CD14-positive monocyte (primary cell): ENCODE measurements around the gene SLC24A3. TPM values are rescaled to one million over a fixed set of nuclear protein-coding genes. Genes with fewer than 3 reads are reported as not detected.

ENCODE experiments used
- DNase-seq, 3 donors: peaks; one replicate each; pipeline ENCODE4 v3.0.0-alpha.2; 2011 to 2022
- H2AFZ ChIP-seq: 2 replicates; pipeline ENCODE4 v1.6.0; 2012; ENCODE audit warnings: mild to moderate bottlenecking, low read depth, low read length, inconsistent platforms; ENCODE audit not compliant: insufficient read depth, poor library complexity, severe bottlenecking
- H3K27ac ChIP-seq, 2 donors: 1 replicate in 1 of 2; 2 replicates in 1 of 2; pipeline ENCODE4 v1.5.1; 2012 to 2013; ENCODE audit warnings: low read length in 2 of 2, control low read depth in 1 of 2, inconsistent platforms in 1 of 2, low read depth in 1 of 2, mild to moderate bottlenecking in 1 of 2
- H3K27me3 ChIP-seq, 2 donors: one replicate each; pipeline versions ENCODE4 v1.6.0 to v1.6.1; 2011 to 2013; ENCODE audit warnings: low read length in 2 of 2; ENCODE audit not compliant: control insufficient read depth in 2 of 2, insufficient read depth in 2 of 2
- H3K36me3 ChIP-seq, 2 donors: replicated peaks in 1 of 2; 1 replicate in 1 of 2; 2 replicates in 1 of 2; pipeline versions ENCODE4 v1.5.1 to v1.6.1; 2012 to 2013; ENCODE audit warnings: low read length in 2 of 2, control low read depth in 1 of 2, inconsistent platforms in 1 of 2, mild to moderate bottlenecking in 1 of 2; ENCODE audit not compliant: insufficient read depth in 2 of 2, control insufficient read depth in 1 of 2
- H3K4me1 ChIP-seq, 2 donors: 1 replicate in 1 of 2; 2 replicates in 1 of 2; pipeline versions ENCODE4 v1.5.1 to v1.6.1; 2012 to 2013; ENCODE audit warnings: low read length in 2 of 2, control low read depth in 1 of 2, inconsistent platforms in 1 of 2, mild to moderate bottlenecking in 1 of 2, moderate library complexity in 1 of 2; ENCODE audit not compliant: insufficient read depth in 2 of 2, control insufficient read depth in 1 of 2
- H3K4me2 ChIP-seq: replicated peaks from 2 replicates; pipeline ENCODE3; 2012; ENCODE audit warnings: low read length, moderate library complexity, mild to moderate bottlenecking; ENCODE audit not compliant: poor library complexity, severe bottlenecking; ENCODE audit errors: extremely low read depth
- H3K4me3 ChIP-seq, 3 experiments: fragments of 200-600 bp in 1 of 3; sonication (generic) in 1 of 3; replicated peaks in 1 of 3; 1 replicate in 2 of 3; 2 replicates in 1 of 3; pipeline ENCODE4 v1.5.1; 2011 to 2013; ENCODE audit warnings: low read length in 3 of 3, mild to moderate bottlenecking in 3 of 3, control low read depth in 2 of 3, low read depth in 2 of 3, inconsistent platforms in 1 of 3, moderate library complexity in 1 of 3
- H3K79me2 ChIP-seq: 2 replicates; pipeline ENCODE4 v1.6.0; 2012; ENCODE audit warnings: mild to moderate bottlenecking, control low read depth, inconsistent platforms, low read length, moderate library complexity; ENCODE audit not compliant: insufficient read depth
- H3K9ac ChIP-seq: 2 replicates; pipeline ENCODE4 v1.6.0; 2017; ENCODE audit warnings: low read length, mild to moderate bottlenecking; ENCODE audit not compliant: insufficient read depth, poor library complexity, severe bottlenecking
- H3K9me3 ChIP-seq, 2 donors: replicated peaks in 1 of 2; 1 replicate in 1 of 2; 2 replicates in 1 of 2; pipeline versions ENCODE4 v1.5.1 to v1.6.1; 2012 to 2013; ENCODE audit warnings: low read length in 2 of 2, control low read depth in 1 of 2; ENCODE audit not compliant: control insufficient read depth in 1 of 2, insufficient read depth in 1 of 2
- H4K20me1 ChIP-seq: 2 replicates; pipeline ENCODE4 v1.6.0; 2012; ENCODE audit warnings: mild to moderate bottlenecking, low read length, control low read depth, moderate library complexity; ENCODE audit not compliant: insufficient read depth
- H3K27ac Mint-ChIP-seq, 7 donors: one replicate each; pipeline ENCODE4 v1.8.0; 2020; ENCODE audit warnings: mild to moderate bottlenecking in 7 of 7, mixed read lengths in 7 of 7, moderate library complexity in 6 of 7, inconsistent platforms in 2 of 7
- H3K27me3 Mint-ChIP-seq, 3 donors: one replicate each; pipeline ENCODE4 v1.8.0; 2021 to 2022; ENCODE audit warnings: low read depth in 3 of 3, mild to moderate bottlenecking in 3 of 3, mixed read lengths in 3 of 3, moderate library complexity in 3 of 3, inconsistent platforms in 1 of 3
- H3K36me3 Mint-ChIP-seq, 2 donors: one replicate each; pipeline ENCODE4 v1.8.0; 2020; ENCODE audit warnings: mixed read lengths in 2 of 2, inconsistent platforms in 1 of 2, mild to moderate bottlenecking in 1 of 2
- H3K4me1 Mint-ChIP-seq: one replicate; pipeline ENCODE4 v1.8.0; 2020; ENCODE audit warnings: mild to moderate bottlenecking, mixed read lengths
- H3K4me3 Mint-ChIP-seq, 2 donors: one replicate each; pipeline ENCODE4 v1.8.0; 2020; ENCODE audit warnings: mild to moderate bottlenecking in 2 of 2, mixed read lengths in 2 of 2, moderate library complexity in 1 of 2
- H3K9me3 Mint-ChIP-seq, 7 donors: one replicate each; pipeline ENCODE4 v1.8.0; 2020 to 2022; ENCODE audit warnings: mixed read lengths in 7 of 7, mild to moderate bottlenecking in 6 of 7, moderate library complexity in 6 of 7, inconsistent platforms in 2 of 7
- whole genome bisulfite sequencing: methylation state at CpG from one replicate; pipeline ENCODE4 v1.1.5; 2013; ENCODE audit warnings: missing lambda C conversion rate; ENCODE audit not compliant: insufficient coverage; 5-methylcytosine and 5-hydroxymethylcytosine counted together
- intact Hi-C, 2 donors: fragments of 100-400 bp; cut with micrococcal nuclease; formaldehyde crosslinking; loops; one replicate each; pipeline versions ENCODE4 v1.15.0 to v1.15.1; 2023
- polyA plus RNA-seq, 3 donors: library from polyadenylated mRNA; depleted of rRNA in 1 of 3; unstranded in 2 of 3; stranded (reverse) in 1 of 3; fragments of 300-500 nt in 2 of 3; fragments of >200 nt in 1 of 3; fragmentation: Illumina TruSeq in 2 of 3; gene quantifications; 1 replicate in 2 of 3; 2 replicates in 1 of 3; pipeline ENCODE4 v1.2.3, GENCODE V29; 2012 to 2021
- TF ChIP-seq, protein P1 (sequence below): fragments of 200-600 bp; IDR thresholded peaks from one replicate; pipeline ENCODE4 v1.8.0; 2022; ENCODE audit warnings: antibody characterized with exemption, mild to moderate bottlenecking

Gene SLC24A3
- polyA plus RNA-seq, 3 donors, result 0.04 to 0.08 TPM; not detected in 1

GRCh38 chr20:19241440-19241839 lies 29.0 kb downstream of the SLC24A3 start:
- Histone ChIP-seq H3K79me2 (no peaks in the 10 kb centered on the region), H3K27me3 (no peaks in the 10 kb centered on the region), H3K9ac (no peak overlapping the region), H4K20me1 (no peaks in the 10 kb centered on the region), H2AFZ (no peak overlapping the region), H3K9me3 (no peaks in the 10 kb centered on the region), H3K4me2 (no peak overlapping the region), H3K4me1 (peaks cover 28 to 29% of the 10 kb centered on the region in 2 donors), H3K27ac (no peak overlapping the region), H3K4me3 (no peak overlapping the region), H3K36me3 (no peaks in the 10 kb centered on the region)
- WGBS, result 93% methylated on average over 9 of the region's 13 CpGs
- H3K36me3 Mint-ChIP-seq, result no peaks in the 10 kb centered on the region
- intact Hi-C loops, result no loop called here
- H3K4me1 Mint-ChIP-seq, result peaks cover 39% of the 10 kb centered on the region
- no peak for DNase-seq
- H3K27me3 Mint-ChIP-seq, result peaks cover 0 to 2% (median 2%) of the 10 kb centered on the region in 3 donors
- H3K9me3 Mint-ChIP-seq, result peaks cover 0 to 2% (median 0%) of the 10 kb centered on the region in 7 donors
- no peak overlapping the region for H3K27ac Mint-ChIP-seq
- H3K4me3 Mint-ChIP-seq, result no peak overlapping the region
- TF ChIP-seq, protein P1, sequence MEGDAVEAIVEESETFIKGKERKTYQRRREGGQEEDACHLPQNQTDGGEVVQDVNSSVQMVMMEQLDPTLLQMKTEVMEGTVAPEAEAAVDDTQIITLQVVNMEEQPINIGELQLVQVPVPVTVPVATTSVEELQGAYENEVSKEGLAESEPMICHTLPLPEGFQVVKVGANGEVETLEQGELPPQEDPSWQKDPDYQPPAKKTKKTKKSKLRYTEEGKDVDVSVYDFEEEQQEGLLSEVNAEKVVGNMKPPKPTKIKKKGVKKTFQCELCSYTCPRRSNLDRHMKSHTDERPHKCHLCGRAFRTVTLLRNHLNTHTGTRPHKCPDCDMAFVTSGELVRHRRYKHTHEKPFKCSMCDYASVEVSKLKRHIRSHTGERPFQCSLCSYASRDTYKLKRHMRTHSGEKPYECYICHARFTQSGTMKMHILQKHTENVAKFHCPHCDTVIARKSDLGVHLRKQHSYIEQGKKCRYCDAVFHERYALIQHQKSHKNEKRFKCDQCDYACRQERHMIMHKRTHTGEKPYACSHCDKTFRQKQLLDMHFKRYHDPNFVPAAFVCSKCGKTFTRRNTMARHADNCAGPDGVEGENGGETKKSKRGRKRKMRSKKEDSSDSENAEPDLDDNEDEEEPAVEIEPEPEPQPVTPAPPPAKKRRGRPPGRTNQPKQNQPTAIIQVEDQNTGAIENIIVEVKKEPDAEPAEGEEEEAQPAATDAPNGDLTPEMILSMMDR, result no peak

DNA sequence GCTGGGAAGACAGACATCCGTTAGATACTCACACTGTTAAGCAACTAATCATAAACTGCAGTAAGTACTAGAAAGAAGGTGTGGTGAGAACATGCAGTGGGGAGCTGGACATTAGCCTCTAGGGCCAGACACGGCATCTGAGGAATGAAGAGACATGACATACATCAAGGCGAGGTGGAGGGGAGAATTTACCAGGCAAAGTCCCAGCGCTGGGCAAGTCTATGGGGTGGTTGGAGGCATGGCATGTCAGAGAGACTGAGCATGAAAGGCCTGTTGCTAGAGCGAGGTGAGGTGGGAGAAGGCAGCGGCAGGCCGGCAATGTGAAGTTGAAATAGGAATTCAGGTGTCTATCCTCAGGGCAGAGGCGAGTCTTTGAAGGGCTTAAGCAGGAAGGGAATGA lies 31.8 kb downstream of the SLC24A3 start:
- Histone ChIP-seq H3K36me3 (no peaks in the 10 kb centered on the region), H3K9me3 (no peaks in the 10 kb centered on the region), H3K4me1 (peaks cover 8 to 9% of the 10 kb centered on the region in 2 donors), H3K4me3 (no peak overlapping the region), H4K20me1 (no peaks in the 10 kb centered on the region), H3K9ac (no peak overlapping the region), H3K4me2 (no peak overlapping the region), H2AFZ (no peak overlapping the region), H3K79me2 (no peaks in the 10 kb centered on the region), H3K27me3 (no peaks in the 10 kb centered on the region), H3K27ac (no peak overlapping the region)
- no peak for DNase-seq
- Mint-ChIP-seq H3K9me3 (peaks cover 0 to 2% (median 0%) of the 10 kb centered on the region in 7 donors), H3K4me1 (peaks cover 16% of the 10 kb centered on the region), H3K27me3 (no peaks in the 10 kb centered on the region), H3K27ac (no peak overlapping the region), H3K36me3 (no peaks in the 10 kb centered on the region), H3K4me3 (no peak overlapping the region)
- WGBS, result 96% methylated on average over 6 of the region's 8 CpGs
- intact Hi-C loops, result no loop called here
- TF ChIP-seq, protein P1, result no peak
